SU-DHL-6 (cell line): Measurements from ENCODE around the gene INO80E.

ENCODE experiments used
- CTCF ChIP-seq: fragments of 200-600 bp; sonication (generic); IDR thresholded peaks from one replicate; pipeline ENCODE4 v1.5.1; 2017; ENCODE audit warnings: antibody characterized with exemption, mild to moderate bottlenecking, low read length, moderate library complexity; ENCODE audit not compliant: insufficient read depth, poor library complexity, severe bottlenecking
- EZH2phosphoT487 ChIP-seq: fragments of 200-600 bp; sonication (generic), shearing (Covaris generic); conservative IDR thresholded peaks from 2 replicates; pipeline ENCODE4 v1.6.1; 2018; ENCODE audit warnings: mild to moderate bottlenecking, antibody characterized with exemption, low read length, moderate library complexity, mixed read lengths

DNA sequence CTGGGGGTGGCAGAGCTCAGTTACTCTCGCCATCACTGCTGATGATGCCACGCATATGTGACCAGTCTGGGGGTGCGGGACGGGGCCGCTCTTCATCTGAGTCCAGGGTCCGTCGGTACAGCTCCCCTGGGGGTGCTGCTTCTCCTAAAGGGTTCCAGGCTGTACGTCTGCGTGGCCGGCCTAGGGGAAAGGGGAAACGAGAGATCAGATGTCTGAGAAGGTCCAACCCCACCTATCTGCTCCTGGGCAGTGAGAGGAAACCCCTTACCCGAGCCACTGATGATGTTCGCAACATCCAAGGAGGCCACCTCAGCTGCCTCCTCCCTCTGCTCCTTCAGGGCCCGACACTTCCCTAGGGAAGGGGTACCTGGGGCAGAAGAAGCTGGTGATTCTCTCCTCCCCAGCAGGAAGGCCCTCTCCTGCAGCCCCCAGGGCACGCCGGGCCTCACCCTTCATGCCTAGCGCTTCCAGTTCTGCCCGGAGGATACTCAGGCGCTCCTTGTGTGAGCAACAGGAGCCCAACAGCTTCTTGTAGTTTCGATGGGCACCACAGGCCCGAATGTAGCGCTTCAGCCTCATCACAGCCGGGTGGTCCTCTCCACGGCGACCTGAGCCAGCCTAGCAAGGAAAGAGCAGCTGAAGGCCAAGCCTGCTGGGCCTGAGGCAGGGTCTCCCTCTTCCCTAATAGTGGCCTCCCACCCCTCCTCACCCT is 2.7 kb upstream of the INO80E start:
- TF ChIP-seq CTCF (no peak), EZH2phosphoT487 (no peak)
